NCI-H460 (cell line): Measurements from ENCODE around the gene ECD. TPM values are rescaled to one million over a fixed set of nuclear protein-coding genes. Genes with fewer than 3 reads are reported as not detected.
A peak's percentile ranks its signal among the peaks of the same experiment; 100 is the strongest.

Experiments
- DNase-seq: peaks from one replicate; pipeline ENCODE4 v3.0.0-alpha.2; 2016; ENCODE audit warnings: low read depth; ENCODE audit errors: extremely low read depth
- small RNA-seq, 2 experiments: library from RNA; depleted of rRNA; stranded (forward); fragments of <200 nt; gene quantifications; one replicate each; pipeline ENCODE3, GENCODE V24; 2014
- total RNA-seq: library from RNA; depleted of rRNA; stranded (reverse); fragments of >200 nt; shearing (Covaris generic); gene quantifications from 2 replicates; pipeline ENCODE4 v1.2.3, GENCODE V29; 2014; rRNA removed

ECD gene
- total RNA-seq, 1 experiment from 2014 or later = 43.2 TPM

- no peak for DNase-seq
Observed at GRCh38 chr10:73099141-73099540, 68.7 kb downstream of the ECD start.

- no peak for DNase-seq
Observed at GRCh38 chr10:73097305-73097670, 70.5 kb downstream of the ECD start.

- DNase-seq = peak; percentile 97
Observed at GRCh38 chr10:73096449-73097304, 71.1 kb downstream of the ECD start, which contains the start of gene P4HA1. Gene P4HA1, minus strand, starts transcription at chr10:73096866. Its CDS starts 21,983 bp downstream, at chr10:73074883.

GRCh38 chr10:73096041-73096448 is 71.8 kb downstream of the ECD start:
- peak; percentile 56 for DNase-seq

- peak; percentile 47 for DNase-seq
Observed at GRCh38 chr10:73095481-73096021, 72.3 kb downstream of the ECD start.

GRCh38 chr10:73094986-73095480 is 72.8 kb downstream of the ECD start:
- DNase-seq = no peak

GRCh38 chr10:73093922-73094850 is 73.6 kb downstream of the ECD start:
- no peak for DNase-seq

- DNase-seq = no peak
Observed at GRCh38 chr10:73092830-73093229, 75.0 kb downstream of the ECD start.

- DNase-seq = no peak
Observed at GRCh38 chr10:73088304-73088703, 79.5 kb downstream of the ECD start.

- no peak for DNase-seq
Observed at GRCh38 chr10:73086816-73087215, 81.0 kb downstream of the ECD start.

- DNase-seq = no peak
Observed at GRCh38 chr10:73084209-73084608, 83.6 kb downstream of the ECD start.

Small RNA genes lying within 50 kb of the gene (small RNA-seq; reads per million reads assigned to genes)
- 0 reads per million in 2 experiments for gene RF00019
- gene SNORA11F = 0.77 to 1.8 reads per million in 2 experiments

Other genes starting within 250 kb of the ECD start
- gene PLA2G12B, start 213.2 kb downstream of the ECD start, total RNA-seq = not detected in 2 replicates
- 212 and 220 TPM in 2 replicates for gene P4HA1, start 71.1 kb downstream of the ECD start, total RNA-seq
- gene NUDT13, start 57.6 kb downstream of the ECD start, total RNA-seq = 6.3 and 7.1 TPM in 2 replicates
- gene FAM149B1, start 111 bp upstream of the ECD start, total RNA-seq = 19.0 and 23.6 TPM in 2 replicates
- 34.7 and 42.5 TPM in 2 replicates for gene DNAJC9, start 79.2 kb upstream of the ECD start, total RNA-seq
- 141 and 150 TPM in 2 replicates for gene MRPS16, start 84.6 kb upstream of the ECD start, total RNA-seq
- gene CFAP70, start 190.9 kb upstream of the ECD start, total RNA-seq = 0.15 and 0.32 TPM in 2 replicates
- gene ANXA7, start 246.1 kb upstream of the ECD start, total RNA-seq = 111 and 120 TPM in 2 replicates